B cell (primary cell): ENCODE data around the gene PSEN1.

Source experiments
- CTCF ChIP-seq: fragments of 200-600 bp; IDR thresholded peaks from one replicate; pipeline ENCODE4 v1.8.0; 2022; ENCODE audit warnings: antibody characterized with exemption, mild to moderate bottlenecking
- EZH2 ChIP-seq: IDR thresholded peaks from 2 replicates; pipeline ENCODE4 v1.6.1; 2012; ENCODE audit warnings: borderline replicate concordance, low read depth, mild to moderate bottlenecking, moderate library complexity, low read length; ENCODE audit not compliant: insufficient read depth, poor library complexity, severe bottlenecking

- TF ChIP-seq EZH2 (no peak), CTCF (peak; percentile 42)
Observed at GRCh38 chr14:73231981-73232851, 95.9 kb downstream of the PSEN1 start.
